GM18508 (cell line): Measurements from ENCODE around the gene AKNA.

Source experiments
- ATAC-seq: cut with Tn5 transposase; IDR thresholded peaks from one replicate; pipeline ENCODE4 v1.9.1; 2021; ENCODE audit warnings: moderate number of reproducible peaks; ENCODE audit not compliant: insufficient read depth, unreplicated experiment

The AKNA gene

DNA sequence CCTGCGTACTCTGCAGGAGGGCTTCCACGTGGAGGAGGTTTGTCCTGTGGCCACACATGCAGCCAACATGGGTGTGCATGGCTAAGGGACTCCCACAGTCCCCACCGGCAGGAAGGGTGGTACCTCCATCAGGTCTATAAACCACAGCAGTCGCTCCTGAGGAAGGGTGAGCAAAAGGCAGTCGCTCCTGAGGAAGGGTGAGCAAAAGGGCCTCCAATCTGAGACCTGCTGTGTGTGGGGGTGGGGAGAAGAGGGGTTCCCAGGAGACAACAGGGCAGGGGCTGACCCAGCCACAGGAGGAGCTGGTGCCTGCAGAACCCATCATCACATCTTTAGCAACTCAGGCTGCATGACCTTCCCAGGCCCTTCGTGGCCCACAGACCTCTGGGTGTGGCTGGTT, 30.3 kb upstream of the AKNA start:
- ATAC-seq, result no peak

DNA sequence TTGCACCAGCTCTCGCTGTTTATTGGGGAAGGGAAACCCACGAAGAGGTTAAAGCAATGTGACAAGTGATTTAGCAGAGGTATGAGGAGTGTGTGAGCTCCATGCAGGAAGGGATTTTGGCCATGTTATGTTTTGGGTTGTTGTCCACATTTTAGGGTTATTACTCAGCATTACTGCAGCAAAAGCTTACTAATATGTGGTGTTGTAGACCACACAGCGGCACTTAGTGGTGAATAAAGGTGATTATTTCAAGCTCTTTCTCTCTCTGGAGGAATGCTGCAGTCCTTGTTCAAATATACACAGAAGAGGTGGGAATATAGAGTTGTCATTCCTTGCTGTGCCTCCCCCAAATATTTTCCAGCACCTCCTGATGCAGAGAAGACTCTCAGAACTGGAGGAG, 29.7 kb upstream of the AKNA start:
- ATAC-seq, result no peak

DNA sequence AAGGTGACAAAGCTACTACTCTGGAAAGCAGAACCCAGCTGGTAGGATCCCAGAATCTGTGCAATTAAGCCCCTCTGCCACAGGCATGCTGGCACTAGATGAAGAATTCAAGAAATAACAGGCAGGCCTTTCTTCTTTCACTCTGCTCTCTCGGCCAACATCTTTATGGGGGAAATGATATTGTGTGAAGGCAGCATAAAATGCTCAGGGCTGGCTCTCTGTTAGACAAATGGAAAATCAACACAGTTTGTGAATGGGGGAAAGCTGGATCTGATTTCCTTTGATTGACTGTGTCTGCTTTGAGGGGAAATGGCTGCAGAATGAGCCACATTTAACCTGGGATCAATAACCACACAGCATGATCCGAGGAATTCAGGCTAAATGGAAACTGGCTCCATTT, 29.1 kb upstream of the AKNA start:
- ATAC-seq, result no peak

DNA sequence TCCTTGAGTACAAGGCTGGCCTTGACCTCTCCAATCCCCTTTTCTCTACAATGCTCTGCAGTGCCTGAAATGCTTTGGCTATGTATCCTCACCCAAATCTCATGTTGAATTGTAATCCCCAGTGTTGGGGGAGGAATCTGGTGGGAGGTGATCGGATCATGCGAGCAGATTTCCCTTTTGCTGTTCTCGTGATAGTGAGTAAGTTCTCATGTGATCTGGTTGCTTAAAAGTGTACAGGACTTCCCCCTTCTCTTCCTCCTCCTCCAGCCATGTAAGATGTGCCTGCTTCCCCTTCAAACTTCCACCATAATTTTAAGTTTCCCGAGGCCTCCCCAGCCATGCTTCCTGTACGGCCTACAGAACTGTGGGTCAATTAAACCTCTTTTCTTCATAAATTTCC, 28.5 kb upstream of the AKNA start:
- ATAC-seq, result no peak

DNA sequence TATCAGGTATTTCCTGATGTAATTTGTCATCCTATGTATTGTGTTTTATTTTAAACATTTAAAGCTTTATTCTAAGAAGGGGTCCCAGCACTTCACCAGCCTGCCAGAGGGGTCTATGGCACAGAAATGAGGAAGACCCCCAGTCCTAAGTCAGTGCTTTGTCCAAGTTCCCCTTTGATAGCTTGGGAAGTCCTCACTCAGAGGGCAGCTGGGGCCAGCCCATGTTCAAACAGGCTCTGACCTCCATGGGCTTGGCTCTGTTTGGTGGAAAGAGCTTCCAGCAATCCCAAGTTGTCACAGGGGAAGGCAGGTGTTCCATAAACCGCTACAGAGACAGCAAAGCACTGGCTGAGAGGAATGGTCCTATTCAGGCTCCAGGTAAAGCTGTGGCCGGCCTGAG, 26.6 kb upstream of the AKNA start:
- no peak for ATAC-seq

DNA sequence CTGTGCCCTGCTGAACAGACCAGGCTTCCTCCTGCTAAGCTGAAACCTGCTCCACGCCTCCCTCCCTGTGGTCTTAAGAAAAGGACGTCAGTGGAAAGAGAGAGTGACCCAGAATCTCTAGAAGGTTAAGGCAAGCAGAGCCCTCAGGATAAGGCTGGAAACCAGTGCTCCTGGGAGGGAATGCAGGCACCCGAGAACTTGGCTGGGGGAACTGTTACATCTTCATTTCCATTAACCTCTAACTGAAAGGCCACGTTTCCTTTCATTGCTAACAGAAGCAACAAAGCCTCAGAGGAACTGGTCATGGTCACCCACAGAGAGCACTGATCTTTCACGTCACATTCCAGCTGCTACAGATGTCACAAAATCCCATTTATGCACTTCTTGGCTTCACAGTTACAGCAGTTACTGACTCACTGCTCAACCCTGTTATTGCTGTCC, 26.1 kb upstream of the AKNA start:
- no peak for ATAC-seq

DNA sequence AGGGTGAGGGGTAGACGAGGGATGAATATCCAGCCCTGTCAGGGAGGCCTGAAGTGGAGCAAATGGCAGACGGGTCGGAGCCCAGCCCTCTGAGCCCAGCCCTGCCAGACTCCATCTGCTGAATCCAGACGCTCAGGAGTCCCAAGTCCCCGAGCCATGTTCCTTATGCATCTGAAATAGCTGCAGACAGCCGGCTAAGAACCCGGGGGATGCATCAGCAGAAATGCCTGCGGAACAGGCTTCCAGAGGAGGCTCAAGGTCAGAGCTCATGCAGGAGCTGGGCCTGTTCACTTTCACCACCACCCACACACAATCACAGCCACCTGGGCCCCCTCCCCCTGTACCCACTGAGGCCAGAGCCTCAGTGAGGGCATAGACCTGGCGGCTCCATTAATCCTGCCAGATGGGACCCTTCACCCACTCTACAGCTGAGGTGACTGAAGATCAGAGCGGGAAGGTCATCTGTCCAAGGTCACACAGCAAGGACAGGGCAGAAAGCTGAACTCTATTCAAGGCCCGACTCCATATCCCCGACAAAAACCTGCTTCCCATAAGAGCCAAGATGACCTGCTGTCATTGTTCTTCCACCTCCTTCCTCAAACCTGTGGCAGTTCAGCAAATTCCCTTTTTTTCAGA, 24.4 kb upstream of the AKNA start:
- ATAC-seq, result no peak

DNA sequence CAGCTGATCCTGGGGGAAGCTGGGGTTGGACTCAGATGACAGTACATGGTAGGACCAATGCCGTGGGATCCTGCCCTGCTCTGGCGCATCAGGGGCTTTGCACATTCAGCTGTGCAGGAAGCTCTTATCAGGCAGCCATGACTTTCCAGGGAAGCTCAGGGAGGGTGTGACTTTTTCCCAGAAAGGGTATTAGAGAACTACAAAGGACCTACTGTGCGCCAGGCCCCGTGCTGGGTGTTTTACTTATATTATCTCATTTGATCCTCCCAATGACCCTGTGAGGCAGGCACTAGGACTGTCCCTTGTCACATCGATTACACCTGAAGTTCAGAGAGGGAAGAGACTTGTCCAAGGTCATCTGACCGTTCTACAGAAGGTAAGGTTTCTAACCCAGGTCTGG, 23.7 kb upstream of the AKNA start:
- ATAC-seq, result no peak

DNA sequence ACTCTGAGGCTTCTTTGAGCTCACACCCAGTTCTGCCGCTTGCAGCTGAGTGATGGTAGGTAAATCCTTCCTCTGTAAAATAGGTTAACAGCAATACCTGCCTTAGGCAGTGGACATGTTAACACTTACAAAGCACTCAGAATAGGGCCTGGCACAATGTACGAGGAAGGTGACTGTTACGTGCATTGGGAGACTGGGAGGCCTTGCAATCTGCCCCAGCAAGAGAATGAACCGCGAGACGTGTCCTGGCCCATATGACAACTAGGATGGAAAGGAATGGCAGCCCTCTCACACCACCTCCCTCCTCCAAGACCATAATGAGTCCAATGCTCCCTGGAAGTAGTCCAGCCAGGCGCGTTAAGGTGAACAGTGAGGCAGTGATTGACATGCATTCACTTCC, 23.1 kb upstream of the AKNA start:
- ATAC-seq, result no peak

DNA sequence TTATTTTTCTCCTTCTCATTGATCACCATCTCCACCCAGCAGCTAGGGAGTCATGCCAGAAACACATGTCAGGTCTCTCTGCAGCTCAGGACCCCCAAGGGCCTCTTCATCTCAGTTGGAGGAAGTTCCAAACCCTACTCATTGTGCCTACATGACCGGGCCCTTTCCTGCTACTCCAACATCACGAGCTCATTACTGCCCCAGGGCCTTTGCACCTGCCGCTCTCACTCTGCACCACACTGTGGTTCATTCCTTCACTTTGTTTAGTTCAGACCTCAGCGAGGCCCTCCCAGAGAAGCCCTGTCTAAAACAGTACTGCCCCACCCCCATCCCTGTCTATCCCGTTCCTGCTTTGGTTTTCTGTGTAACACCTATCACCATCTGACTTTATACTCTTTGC, 22.1 kb upstream of the AKNA start:
- ATAC-seq, result no peak

DNA sequence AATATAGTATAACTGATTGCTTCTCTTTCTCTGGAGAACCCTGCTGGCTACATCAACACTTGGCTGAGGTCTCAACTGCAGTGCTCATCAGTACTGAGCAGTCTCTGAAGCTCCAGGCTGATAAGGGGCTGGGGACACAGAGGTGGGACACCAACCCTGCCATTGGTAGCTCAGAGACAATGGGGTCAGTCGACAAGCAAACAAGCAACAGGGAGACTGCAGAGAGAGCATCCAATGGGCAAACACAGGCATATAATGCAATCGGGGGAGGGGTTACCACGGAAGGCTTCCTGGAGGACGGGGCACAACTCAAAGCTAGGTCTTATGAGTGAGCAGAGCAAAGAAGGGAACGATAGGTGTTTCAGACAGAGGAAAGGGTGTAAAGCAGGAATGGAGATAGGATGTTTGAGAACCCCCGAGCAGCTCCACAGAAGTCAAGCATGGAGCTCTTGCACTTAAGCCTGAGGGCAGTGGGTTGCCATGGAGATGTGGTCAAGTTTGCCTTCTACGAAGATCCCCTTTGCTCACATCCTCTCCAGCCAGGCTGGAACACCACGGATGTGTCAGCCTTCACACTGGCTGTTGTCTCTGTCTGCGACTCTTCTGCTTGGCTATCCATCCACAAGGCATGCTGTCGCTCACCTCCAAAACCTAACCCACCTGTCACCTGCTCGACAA, 21.5 kb upstream of the AKNA start:
- no peak for ATAC-seq

DNA sequence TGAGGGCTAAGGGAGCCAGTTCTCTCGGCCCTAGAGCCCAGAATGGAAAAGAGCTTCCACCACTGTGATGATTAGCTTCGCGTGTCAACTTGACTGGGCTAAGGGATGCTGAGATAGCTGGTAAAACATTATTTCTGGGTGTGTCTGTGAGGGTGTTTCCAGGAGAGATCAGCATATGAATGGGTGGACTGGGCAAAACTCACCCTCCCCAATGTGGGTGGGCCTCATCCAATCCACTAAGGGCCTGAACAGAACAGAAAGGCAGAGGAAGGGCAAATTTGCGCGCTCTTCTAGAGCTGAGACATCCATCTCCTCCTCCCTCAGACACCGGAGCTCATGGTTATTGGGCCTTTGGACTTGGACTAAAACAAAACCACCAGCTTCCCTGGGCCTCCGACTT, 20.9 kb upstream of the AKNA start:
- no peak for ATAC-seq

DNA sequence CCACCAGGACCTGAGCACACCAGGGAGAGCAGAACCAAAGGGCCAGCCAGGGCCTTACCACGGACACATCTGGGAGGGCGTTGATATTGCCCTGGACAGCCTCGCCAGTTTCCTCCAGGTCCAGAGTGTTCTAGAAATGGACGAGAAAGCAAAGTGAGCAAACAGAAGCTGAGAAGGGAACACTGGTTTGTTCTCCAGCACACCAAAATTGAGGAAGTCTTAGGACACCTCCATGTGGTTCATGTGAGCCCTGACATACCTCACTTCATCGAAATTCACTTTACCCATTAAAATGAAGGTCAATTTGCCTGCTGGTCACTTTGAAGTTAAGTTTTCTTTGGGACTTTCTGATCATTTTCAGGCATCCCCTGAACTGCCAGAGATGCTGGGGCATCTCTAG, 20.1 kb upstream of the AKNA start:
- ATAC-seq, result no peak

DNA sequence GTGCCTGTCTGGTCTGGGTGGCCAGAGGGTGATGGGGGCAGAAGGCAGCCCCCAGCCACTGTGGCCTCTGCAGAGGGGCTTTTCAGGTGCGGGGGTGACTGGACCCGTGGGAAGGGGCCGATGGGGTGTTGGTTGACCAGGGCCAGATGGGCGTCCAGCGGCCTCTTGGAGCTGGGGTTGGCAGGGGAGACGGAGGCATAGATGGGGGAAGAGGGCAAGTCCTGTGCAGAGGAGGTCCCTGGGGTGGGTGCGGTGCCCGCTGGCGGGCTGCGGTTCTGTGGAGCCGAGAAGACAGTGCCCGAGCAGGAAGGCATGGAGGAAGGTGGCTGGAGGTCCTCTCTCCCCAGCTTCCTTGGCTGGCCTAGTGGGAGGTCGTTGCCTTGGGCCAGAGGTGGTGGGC, 18.7 kb upstream of the AKNA start:
- no peak for ATAC-seq

DNA sequence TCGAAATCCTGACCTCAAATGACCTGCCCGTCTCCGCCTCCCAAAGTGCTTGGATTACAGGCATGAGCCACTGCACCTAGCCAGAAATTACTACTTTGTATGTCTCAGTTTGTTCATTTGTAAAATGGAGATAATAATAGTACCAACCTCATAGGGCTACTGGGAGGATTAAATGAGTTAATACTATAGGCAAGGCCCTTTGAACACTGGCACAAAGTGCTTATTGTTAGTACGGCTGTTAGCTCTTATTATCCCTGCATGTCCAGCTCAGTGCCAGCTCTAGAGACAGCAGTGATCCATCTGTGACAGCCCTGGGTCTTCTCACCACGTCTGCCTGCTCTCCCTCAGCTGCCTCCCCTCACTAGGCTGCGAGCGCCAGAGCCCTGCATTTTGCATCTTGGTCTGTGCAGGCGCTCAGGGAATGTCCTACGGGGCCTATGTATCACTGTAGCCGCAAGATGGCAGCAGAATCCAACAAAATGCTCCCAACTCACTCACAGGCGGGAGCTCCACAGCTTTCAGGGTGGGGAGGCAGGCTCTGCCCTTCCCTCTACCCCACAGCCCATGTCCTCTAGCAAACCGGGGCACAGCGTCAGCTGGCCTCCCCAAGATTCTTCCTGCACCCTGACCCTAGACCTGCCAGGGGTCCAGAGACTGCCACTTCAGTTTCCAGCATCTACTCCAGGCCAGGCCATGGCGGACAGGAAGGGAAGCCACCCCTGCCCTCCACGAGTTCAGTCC, 17.7 kb upstream of the AKNA start:
- peak; percentile 66 for ATAC-seq

DNA sequence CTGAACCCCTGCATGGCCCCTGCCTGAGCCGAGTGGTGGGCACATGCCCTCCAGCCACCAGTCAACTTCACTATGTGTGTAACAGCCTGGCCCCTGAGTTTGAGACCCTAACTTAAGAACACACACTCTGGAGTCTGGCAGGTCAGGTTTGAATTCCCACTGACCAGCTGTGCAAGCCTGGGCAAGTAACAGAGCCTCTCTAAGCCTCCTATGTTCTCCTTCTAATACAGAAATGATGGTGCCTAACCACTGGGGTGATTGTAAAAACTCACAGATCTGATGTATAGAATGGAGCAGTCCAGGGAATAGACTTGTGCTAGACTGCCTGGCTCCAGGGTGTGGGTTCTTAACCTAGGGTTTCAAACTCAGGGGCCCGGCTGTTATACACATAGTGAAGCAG, 16.7 kb upstream of the AKNA start:
- ATAC-seq, result no peak

DNA sequence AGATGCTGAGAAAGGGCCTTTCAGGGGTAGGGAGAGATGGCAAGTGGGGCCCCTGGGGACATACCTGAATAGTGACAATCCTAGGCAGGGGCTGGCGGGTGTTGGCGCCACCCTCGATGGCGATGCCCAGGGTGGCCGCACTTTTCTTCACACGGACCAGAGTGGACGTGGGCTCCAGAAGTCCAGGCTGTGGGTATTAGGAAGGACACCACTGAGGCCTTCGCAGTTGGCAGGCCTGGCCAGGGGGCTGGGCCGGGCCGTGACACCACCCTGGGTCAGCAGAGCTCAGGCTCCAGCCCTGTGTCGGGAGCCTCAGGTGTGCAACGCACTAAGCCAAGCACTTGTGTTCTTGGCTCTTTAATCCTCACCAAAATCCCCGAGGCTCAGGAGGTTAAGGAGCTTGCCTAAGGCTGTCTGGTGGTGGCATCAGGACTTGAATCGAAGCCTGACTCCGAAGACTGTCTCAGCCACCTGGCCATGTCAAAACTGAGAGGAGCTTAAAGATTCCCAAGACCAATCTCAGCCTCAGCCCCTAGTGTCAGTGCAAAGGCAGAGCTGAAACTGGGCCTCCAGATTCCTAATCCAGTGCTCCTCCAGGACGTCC, 15.5 kb upstream of the AKNA start:
- ATAC-seq, result no peak

DNA sequence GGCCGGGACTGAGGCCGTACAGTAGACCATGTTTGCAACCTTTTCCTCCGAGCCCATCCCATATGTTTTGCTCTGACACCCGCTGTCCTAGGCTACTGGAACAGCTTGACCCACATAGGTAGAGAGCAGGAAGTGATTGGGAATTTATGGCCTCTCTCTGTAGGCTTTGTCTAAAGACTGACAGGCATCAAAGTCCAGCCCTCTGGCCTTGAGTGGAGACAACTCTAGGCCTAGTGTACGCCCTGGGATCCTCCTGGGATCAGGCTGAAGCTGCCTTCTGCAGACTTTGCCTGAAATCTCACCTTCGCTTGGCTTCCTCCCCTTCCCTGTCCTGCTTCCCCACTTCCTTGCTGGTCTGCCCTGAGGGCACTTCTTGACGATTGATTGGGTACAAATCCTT, 13.6 kb upstream of the AKNA start:
- no peak for ATAC-seq

DNA sequence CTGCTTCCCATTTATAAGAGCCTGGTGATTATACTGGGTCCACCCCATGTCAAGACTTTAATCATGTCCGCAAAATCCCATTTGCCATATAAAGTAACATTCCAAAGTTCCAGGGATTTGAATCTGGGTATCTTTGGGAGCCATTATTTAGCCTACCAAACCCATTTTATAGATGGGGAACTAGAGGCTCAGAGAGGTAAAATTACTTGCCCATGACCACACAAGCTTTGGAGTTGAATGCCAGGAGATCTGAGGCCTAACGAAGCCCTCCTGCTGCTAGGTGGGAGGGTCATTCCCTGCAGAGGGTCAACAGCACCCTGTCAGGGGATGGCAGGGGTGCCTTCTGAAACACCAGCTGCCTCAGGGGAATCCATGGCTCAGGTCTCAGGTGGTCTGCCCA, 13.0 kb upstream of the AKNA start:
- no peak for ATAC-seq

DNA sequence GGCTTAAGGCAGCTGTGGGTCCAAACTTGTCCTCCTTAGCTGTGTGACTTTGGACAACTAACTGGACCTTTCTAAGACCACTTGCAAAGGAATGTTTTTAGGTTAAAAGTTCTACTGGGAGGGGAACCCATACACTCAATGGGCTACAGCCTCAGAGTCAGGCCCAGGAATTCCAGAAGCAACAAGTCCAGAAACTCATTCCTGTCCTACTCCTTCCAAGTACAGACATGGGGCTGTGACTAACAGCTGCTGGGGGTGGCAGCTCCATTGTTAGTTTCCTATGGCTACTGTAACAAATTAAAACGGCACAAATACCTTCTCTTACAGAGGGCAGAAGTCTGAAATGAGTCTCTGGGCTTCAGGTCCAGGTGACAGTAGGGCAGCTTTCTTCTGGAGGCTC, 12.4 kb upstream of the AKNA start:
- no peak for ATAC-seq

DNA sequence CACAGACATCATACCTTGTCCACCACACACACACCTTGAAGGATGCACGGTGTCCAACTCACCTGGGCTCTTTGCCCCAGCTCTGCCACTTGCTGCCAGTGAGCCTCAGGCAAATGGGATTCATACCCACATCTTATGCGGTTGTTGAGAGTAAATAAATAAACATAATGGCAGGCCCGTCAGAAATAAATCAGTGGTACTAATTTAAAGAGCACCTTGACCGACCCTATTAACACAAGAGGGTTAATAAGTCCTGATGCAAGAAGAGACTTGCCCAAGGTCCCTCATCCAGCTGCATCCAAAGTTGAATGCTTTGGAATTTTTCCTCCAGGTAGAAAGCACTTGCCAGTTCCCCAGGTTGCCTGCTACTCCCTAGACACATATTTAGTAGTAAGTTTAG, 11.6 kb upstream of the AKNA start:
- ATAC-seq, result no peak
